Neural progenitor cell (in vitro differentiated cells): ENCODE data around the gene F11R. TPM values are rescaled to one million over a fixed set of nuclear protein-coding genes. Genes with fewer than 3 reads are reported as not detected.
"Not testable (repeated sequence)": the region's sequence is repeated elsewhere in the genome, so short reads cannot be mapped to it uniquely, and the experiment has no call there.

Source experiments
- DNase-seq: peaks from one replicate; pipeline ENCODE4 v3.0.0-alpha.2; 2016; ENCODE audit warnings: low spot score
- H2AFZ ChIP-seq: fragments of 200-600 bp; sonication (generic); replicated peaks from 2 replicates; pipeline ENCODE4 v1.6.1; 2016; ENCODE audit warnings: antibody characterized with exemption
- H3F3A ChIP-seq: fragments of 200-600 bp; sonication (generic); 2 replicates; pipeline ENCODE4 v1.6.1; 2016; ENCODE audit warnings: antibody characterized with exemption, low read depth
- H3K27ac ChIP-seq: fragments of 200-600 bp; sonication (generic); 2 replicates; pipeline ENCODE4 v1.5.1; 2016; ENCODE audit warnings: mild to moderate bottlenecking
- H3K27me3 ChIP-seq: fragments of 200-600 bp; sonication (generic); 2 replicates; pipeline ENCODE4 v1.6.1; 2016; ENCODE audit warnings: mild to moderate bottlenecking, moderate library complexity
- H3K36me3 ChIP-seq: fragments of 200-600 bp; sonication (generic); 2 replicates; pipeline ENCODE4 v1.5.1; 2016
- H3K4me1 ChIP-seq: fragments of 200-600 bp; sonication (generic); 2 replicates; pipeline ENCODE4 v1.6.1; 2016; ENCODE audit warnings: mixed run types
- H3K4me2 ChIP-seq: fragments of 200-600 bp; sonication (generic); 2 replicates; pipeline ENCODE4 v1.6.1; 2016
- H3K4me3 ChIP-seq: fragments of 200-600 bp; sonication (generic); 2 replicates; pipeline ENCODE4 v1.5.1; 2016
- H3K79me2 ChIP-seq: fragments of 200-600 bp; sonication (generic); 2 replicates; pipeline ENCODE4 v1.6.1; 2016; ENCODE audit warnings: low read depth
- H3K9ac ChIP-seq: fragments of 200-600 bp; sonication (generic); 2 replicates; pipeline ENCODE4 v1.6.1; 2016
- H3K9me3 ChIP-seq: fragments of 200-600 bp; sonication (generic); 2 replicates; pipeline ENCODE4 v1.5.1; 2016; ENCODE audit warnings: low read depth
- H4K20me1 ChIP-seq: fragments of 200-600 bp; sonication (generic); 2 replicates; pipeline ENCODE4 v1.6.1; 2016; ENCODE audit warnings: low read depth
- H3K27ac Mint-ChIP-seq: 3 replicates; pipeline ENCODE4 v1.8.0; 2021; ENCODE audit warnings: mixed read lengths
- H3K27me3 Mint-ChIP-seq: 2 replicates; pipeline ENCODE4 v1.8.0; 2022; ENCODE audit warnings: low read depth, mild to moderate bottlenecking, inconsistent platforms, moderate library complexity, mixed read lengths; ENCODE audit not compliant: insufficient read depth
- H3K36me3 Mint-ChIP-seq: 3 replicates; pipeline ENCODE4 v1.8.0; 2021; ENCODE audit warnings: mixed read lengths
- H3K4me1 Mint-ChIP-seq: 3 replicates; pipeline ENCODE4 v1.8.0; 2021; ENCODE audit warnings: mixed read lengths
- H3K4me3 Mint-ChIP-seq: 3 replicates; pipeline ENCODE4 v1.8.0; 2021; ENCODE audit warnings: mild to moderate bottlenecking, moderate library complexity, mixed read lengths
- H3K9me3 Mint-ChIP-seq: 3 replicates; pipeline ENCODE4 v1.8.0; 2020; ENCODE audit warnings: mixed read lengths
- CTCF ChIP-seq: fragments of 200-600 bp; sonication (generic); IDR thresholded peaks from 2 replicates; pipeline ENCODE4 v1.5.1; 2017; ENCODE audit warnings: antibody characterized with exemption, mild to moderate bottlenecking
- EZH2 ChIP-seq: fragments of 200-600 bp; sonication (generic); IDR thresholded peaks from 2 replicates; pipeline ENCODE4 v1.6.1; 2017; ENCODE audit warnings: antibody characterized with exemption, mild to moderate bottlenecking, moderate library complexity
- EZH2phosphoT487 ChIP-seq: fragments of 200-600 bp; sonication (generic); IDR thresholded peaks from 2 replicates; pipeline ENCODE4 v1.6.1; 2017; ENCODE audit warnings: antibody characterized with exemption
- total RNA-seq: library from RNA; depleted of rRNA; stranded (reverse); fragments of >200 nt; gene quantifications from 2 replicates; pipeline ENCODE4 v1.2.3, GENCODE V29; 2015; ENCODE audit warnings: low replicate concordance

The F11R gene
- total RNA-seq, 1 donor from 2014 or later: 60.0 TPM

- Mint-ChIP-seq H3K4me3 (no peak overlapping the region), H3K9me3 (peaks cover 2% of the 10 kb centered on the region), H3K36me3 (no peaks in the 10 kb centered on the region), H3K4me1 (peaks cover 9% of the 10 kb centered on the region), H3K27ac (no peak overlapping the region), H3K27me3 (peaks cover 2% of the 10 kb centered on the region)
- no peak overlapping the region for H3K27ac ChIP-seq
- no peak overlapping the region for H2AFZ ChIP-seq
- H3K9ac ChIP-seq: no peak overlapping the region
- H3K27me3 ChIP-seq: no peaks in the 10 kb centered on the region
- no peaks in the 10 kb centered on the region for H3K79me2 ChIP-seq
- no peaks in the 10 kb centered on the region for H3K9me3 ChIP-seq
- H3K4me3 ChIP-seq: no peak overlapping the region
- H3K4me2 ChIP-seq: no peak overlapping the region
- peaks cover 16% of the 10 kb centered on the region for H3F3A ChIP-seq
- H3K36me3 ChIP-seq: no peaks in the 10 kb centered on the region
- peaks cover 12% of the 10 kb centered on the region for H3K4me1 ChIP-seq
- TF ChIP-seq CTCF: no peak
- TF ChIP-seq EZH2: no peak
- TF ChIP-seq EZH2phosphoT487: no peak
- DNase-seq: no peak
- H4K20me1 ChIP-seq: peaks cover 9% of the 10 kb centered on the region
Observed at GRCh38 chr1:161033751-161034150, 12.8 kb upstream of the F11R start.

- H3K27me3 ChIP-seq: no peaks in the 10 kb centered on the region
- no peak overlapping the region for H2AFZ ChIP-seq
- H3K4me3 Mint-ChIP-seq: no peak overlapping the region
- H3K27me3 Mint-ChIP-seq: peaks cover 2% of the 10 kb centered on the region
- no peaks in the 10 kb centered on the region for H3K36me3 Mint-ChIP-seq
- peaks cover 5% of the 10 kb centered on the region for H3K9me3 Mint-ChIP-seq
- H3K4me2 ChIP-seq: no peak overlapping the region
- TF ChIP-seq EZH2: no peak
- no peak for TF ChIP-seq EZH2phosphoT487
- no peak for TF ChIP-seq CTCF
- DNase-seq: no peak
- H3K4me1 ChIP-seq: peaks cover 4% of the 10 kb centered on the region
- H3F3A ChIP-seq: peaks cover 3% of the 10 kb centered on the region
- H3K9ac ChIP-seq: no peak overlapping the region
- H3K9me3 ChIP-seq: no peaks in the 10 kb centered on the region
- H3K4me1 Mint-ChIP-seq: peaks cover 5% of the 10 kb centered on the region
- H3K4me3 ChIP-seq: no peak overlapping the region
- no peaks in the 10 kb centered on the region for H3K36me3 ChIP-seq
- H3K27ac Mint-ChIP-seq: no peak overlapping the region
- H4K20me1 ChIP-seq: no peaks in the 10 kb centered on the region
- no peak overlapping the region for H3K27ac ChIP-seq
- no peaks in the 10 kb centered on the region for H3K79me2 ChIP-seq
Observed at GRCh38 chr1:161032409-161032808, 11.5 kb upstream of the F11R start.

GRCh38 chr1:161031874-161032273 lies 10.9 kb upstream of the F11R start:
- no peak for TF ChIP-seq EZH2
- no peak for TF ChIP-seq CTCF
- no peaks in the 10 kb centered on the region for H3K27me3 ChIP-seq
- Mint-ChIP-seq H3K36me3 (no peaks in the 10 kb centered on the region), H3K27me3 (peaks cover 2% of the 10 kb centered on the region), H3K4me3 (no peak overlapping the region), H3K27ac (no peak overlapping the region), H3K4me1 (no peaks in the 10 kb centered on the region), H3K9me3 (peaks cover 7% of the 10 kb centered on the region)
- H3K9ac ChIP-seq: no peak overlapping the region
- no peak overlapping the region for H3K4me2 ChIP-seq
- no peak overlapping the region for H3K4me3 ChIP-seq
- H3K9me3 ChIP-seq: no peaks in the 10 kb centered on the region
- no peaks in the 10 kb centered on the region for H3F3A ChIP-seq
- no peak for DNase-seq
- no peaks in the 10 kb centered on the region for H3K4me1 ChIP-seq
- no peaks in the 10 kb centered on the region for H4K20me1 ChIP-seq
- no peak overlapping the region for H2AFZ ChIP-seq
- no peaks in the 10 kb centered on the region for H3K79me2 ChIP-seq
- H3K27ac ChIP-seq: no peak overlapping the region
- H3K36me3 ChIP-seq: no peaks in the 10 kb centered on the region

- H3K27me3 Mint-ChIP-seq: not testable (repeated sequence)
Observed at GRCh38 chr1:161029466-161029865, 8.5 kb upstream of the F11R start.

GRCh38 chr1:161026954-161027353 lies 6.0 kb upstream of the F11R start:
- not testable (repeated sequence) for H3K4me1 Mint-ChIP-seq, H3K9me3 Mint-ChIP-seq, H3K4me2 ChIP-seq, H3K4me3 Mint-ChIP-seq, H3K4me3 ChIP-seq, H3K36me3 ChIP-seq, H3K27ac Mint-ChIP-seq, H3K27me3 Mint-ChIP-seq, H3K27ac ChIP-seq, DNase-seq, H3F3A ChIP-seq, H3K9ac ChIP-seq, H3K9me3 ChIP-seq, H3K4me1 ChIP-seq, H2AFZ ChIP-seq, H3K27me3 ChIP-seq, H4K20me1 ChIP-seq, H3K36me3 Mint-ChIP-seq, H3K79me2 ChIP-seq

More at GRCh38 chr1:161029466-161029865, 8.5 kb upstream of the F11R start:
- H2AFZ ChIP-seq, H3K4me3 ChIP-seq, H3K9me3 ChIP-seq, H3K4me3 Mint-ChIP-seq, H3K27ac Mint-ChIP-seq, H3K9me3 Mint-ChIP-seq, H3K79me2 ChIP-seq, H3K4me1 Mint-ChIP-seq, H3K4me1 ChIP-seq, H3K36me3 ChIP-seq, DNase-seq, H3K9ac ChIP-seq, H3K27me3 ChIP-seq, H3F3A ChIP-seq, H4K20me1 ChIP-seq, H3K27ac ChIP-seq, H3K36me3 Mint-ChIP-seq, H3K4me2 ChIP-seq: not testable (repeated sequence)

- Mint-ChIP-seq H3K4me1 (peaks cover 21% of the 10 kb centered on the region), H3K27me3 (peaks cover 37% of the 10 kb centered on the region), H3K4me3 (peak overlapping the region; percentile 73)
- not testable (repeated sequence) for H3K9me3 Mint-ChIP-seq, H3K9ac ChIP-seq, H3K27ac Mint-ChIP-seq, H3K27ac ChIP-seq, H3K4me3 ChIP-seq, H3K36me3 ChIP-seq, H3K4me2 ChIP-seq, H2AFZ ChIP-seq, H3K36me3 Mint-ChIP-seq, H3K9me3 ChIP-seq, H3K27me3 ChIP-seq, DNase-seq
- Histone ChIP-seq H3K79me2 (peaks cover 32% of the 10 kb centered on the region), H4K20me1 (peaks cover 17% of the 10 kb centered on the region), H3K4me1 (peaks cover 22% of the 10 kb centered on the region), H3F3A (peaks cover 24% of the 10 kb centered on the region)
Observed at GRCh38 chr1:161022432-161022831, 1.5 kb upstream of the F11R start.
